ENCODE results near the gene NAGLU. TPM values are rescaled to one million over a fixed set of nuclear protein-coding genes. Genes with fewer than 3 reads are reported as not detected.

Gene NAGLU
- total RNA-seq, 1 experiment from 2014 or later = 36.9 TPM

DNA sequence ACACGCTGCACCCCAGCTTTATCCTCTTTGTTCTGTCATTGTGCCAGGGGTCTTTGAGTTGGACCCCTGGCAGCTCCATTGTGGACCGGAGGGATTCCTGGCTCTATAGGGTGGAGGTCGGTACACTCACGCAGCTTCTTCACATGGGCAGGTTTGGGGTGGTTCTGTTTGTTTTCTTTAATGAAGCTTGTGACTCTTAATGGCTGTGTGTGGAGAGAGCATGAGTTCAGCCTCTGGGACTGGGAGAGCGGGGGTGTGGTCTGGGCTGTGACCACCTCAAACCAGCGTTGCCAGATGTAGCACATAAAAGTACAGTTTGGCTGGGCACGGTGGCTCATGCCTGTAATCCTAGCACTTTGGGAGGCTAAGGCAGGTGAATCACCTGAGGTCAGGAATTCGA lies 21.2 kb upstream of the NAGLU start:
- H3K4me3 ChIP-seq (ENCODE audit: insufficient read depth, low read depth, low read length) = no peak overlapping the region
- H3K36me3 ChIP-seq (replicated peaks; ENCODE audit: control insufficient read depth, insufficient read depth, low read length) = no peaks in the 10 kb centered on the region; the same call in none of the 2 replicates
- DNase-seq = peak; percentile 10
- no peaks in the 10 kb centered on the region for H3K27me3 ChIP-seq (ENCODE audit: control insufficient read depth, insufficient read depth, low read length)

DNA sequence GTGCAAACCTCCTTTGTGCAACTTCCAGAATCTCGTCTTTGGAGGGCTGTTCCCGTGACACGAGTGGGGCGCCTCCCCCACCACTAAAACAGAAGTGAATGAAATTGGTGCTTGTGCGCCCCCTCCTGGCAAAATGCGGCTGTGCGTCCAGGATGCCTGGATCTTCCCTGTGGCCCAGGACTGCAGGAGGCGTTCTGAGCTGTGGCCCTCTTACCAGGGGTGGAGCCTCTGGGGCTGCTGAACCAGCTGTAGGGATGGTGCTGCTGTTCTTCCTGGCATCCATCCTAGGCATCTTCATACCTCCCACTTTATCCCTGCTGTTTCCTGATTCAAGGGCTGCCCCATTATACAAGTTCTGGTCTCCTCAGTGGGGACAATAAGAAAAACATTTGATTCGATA lies 18.5 kb upstream of the NAGLU start:
- Histone ChIP-seq H3K36me3 (replicated peaks; ENCODE audit: control insufficient read depth, insufficient read depth, low read length) (peaks cover 1% of the 10 kb centered on the region), H3K27me3 (ENCODE audit: control insufficient read depth, insufficient read depth, low read length) (no peaks in the 10 kb centered on the region), H3K4me3 (ENCODE audit: insufficient read depth, low read depth, low read length) (no peak overlapping the region)
- DNase-seq = peak; percentile 93

DNA sequence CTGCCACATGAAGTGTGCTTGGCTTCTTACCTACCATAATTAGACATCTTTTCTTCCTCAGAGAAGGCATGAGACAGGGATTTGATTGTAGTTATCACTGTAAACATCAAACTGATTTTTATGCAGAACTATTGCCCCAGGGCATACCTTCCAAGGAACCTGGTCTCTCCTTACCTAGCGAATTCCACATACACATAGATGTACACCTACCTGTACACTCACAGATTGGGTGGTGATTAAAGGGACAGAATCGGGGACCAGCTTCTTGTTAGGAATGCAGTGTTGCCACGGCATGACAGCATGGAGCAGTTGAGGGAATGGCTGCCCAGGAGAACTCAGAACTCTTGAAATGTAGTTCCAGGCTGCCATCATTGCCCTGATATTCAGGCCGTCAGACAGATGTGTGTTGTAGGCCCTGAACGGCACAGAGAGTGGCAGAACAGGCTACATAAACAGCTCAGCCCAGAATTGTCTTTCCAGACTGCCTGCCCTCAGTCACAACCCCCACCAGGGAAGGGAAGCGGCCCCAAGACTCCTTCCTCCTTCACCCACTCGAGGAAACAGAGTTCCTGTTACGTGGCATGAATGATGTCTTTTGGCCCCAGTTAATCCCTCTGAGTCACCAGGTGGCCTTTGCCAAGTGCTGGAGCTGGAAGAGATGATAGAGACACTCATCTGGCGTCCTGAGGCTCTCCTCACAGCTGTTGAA lies 17.8 kb upstream of the NAGLU start:
- Histone ChIP-seq H3K36me3 (replicated peaks; ENCODE audit: control insufficient read depth, insufficient read depth, low read length) (peaks cover 1% of the 10 kb centered on the region), H3K27me3 (ENCODE audit: control insufficient read depth, insufficient read depth, low read length) (no peaks in the 10 kb centered on the region), H3K4me3 (ENCODE audit: insufficient read depth, low read depth, low read length) (no peak overlapping the region)
- DNase-seq = peak; percentile 10

DNA sequence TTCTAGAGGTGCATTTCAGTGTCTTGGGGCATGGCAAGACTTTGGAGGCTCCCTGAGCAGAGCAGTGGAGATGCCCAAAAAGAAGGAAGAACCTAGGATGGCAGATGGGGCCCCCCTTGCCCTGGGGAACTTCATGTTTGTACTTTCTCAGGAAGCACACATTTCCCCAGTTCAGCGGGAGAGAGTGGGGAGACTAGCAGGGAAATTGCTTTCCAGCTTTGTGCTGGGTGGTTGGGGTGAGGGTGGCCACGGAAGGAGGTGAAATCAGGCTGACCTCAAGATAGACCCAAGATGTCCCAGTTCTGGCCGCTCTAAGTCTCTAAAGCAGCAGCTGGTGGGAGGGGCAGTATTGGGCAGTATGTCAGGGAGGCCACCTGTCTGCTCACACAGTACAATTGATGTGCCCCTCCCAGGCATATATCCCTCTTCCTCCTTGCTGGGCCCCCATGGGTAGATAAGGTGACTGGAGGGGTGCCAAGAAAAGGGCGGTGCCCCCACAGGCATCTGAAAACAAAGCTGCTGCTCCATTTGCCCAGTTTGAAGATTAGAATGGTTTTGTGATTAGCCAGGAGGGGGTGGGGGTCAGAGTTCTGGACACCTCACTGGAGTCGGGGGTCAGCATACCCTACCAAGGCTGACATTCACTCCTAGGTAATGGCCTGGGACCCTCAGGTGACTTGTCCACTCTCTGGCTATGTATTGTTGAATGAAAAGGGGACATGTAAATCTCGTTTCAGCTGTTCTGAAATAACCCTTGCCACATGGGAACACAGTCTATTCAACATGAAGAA lies 17.1 kb upstream of the NAGLU start:
- DNase-seq = no peak
- Histone ChIP-seq H3K36me3 (replicated peaks; ENCODE audit: control insufficient read depth, insufficient read depth, low read length) (peaks cover 1% of the 10 kb centered on the region), H3K27me3 (ENCODE audit: control insufficient read depth, insufficient read depth, low read length) (no peaks in the 10 kb centered on the region), H3K4me3 (ENCODE audit: insufficient read depth, low read depth, low read length) (no peak overlapping the region)

DNA sequence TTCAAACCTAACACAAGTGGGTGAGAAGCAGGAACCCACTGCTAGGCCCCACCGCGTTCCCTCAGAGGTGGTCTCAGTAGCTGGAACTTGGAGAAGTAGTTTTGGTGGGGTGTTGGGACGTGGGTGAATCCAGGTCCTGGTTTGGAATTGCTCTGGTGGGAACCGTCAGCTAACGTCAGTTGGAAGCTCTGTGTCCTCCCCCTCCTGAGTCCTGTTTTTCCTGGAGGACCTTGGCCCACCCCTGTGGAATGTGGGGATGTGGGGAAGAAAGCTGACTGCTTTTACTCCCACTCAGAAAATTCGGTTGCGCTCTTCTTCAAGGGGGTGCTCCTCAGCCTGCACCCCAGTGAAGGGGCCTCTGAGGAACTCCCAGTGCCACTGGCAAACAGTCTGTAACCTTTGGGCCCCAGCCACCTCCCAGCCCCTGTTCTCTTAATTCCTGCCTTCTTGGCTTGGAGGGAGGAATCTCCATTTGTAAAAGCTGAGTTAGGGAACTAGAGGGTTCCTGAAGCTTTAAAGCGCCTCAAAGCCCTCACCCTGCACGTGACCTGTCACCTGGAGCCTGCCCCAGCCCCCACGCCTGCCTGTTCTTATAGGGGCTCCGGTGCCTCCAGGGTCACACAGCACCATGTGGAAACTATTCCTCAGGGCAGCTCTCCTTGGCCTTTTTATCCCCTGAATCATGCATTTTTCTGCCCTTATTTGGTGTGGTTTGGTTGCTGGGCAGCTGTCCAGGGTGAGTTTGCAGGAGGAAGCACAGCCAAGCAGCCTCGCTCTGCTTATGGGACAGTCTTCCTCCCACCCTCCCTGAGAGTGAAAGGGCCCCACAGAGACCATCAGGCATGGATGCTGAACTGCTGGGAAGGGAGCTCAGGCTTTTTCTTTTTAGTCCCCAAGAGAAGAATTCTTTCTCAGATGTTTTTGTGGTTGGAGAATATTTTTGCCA lies 16.2 kb upstream of the NAGLU start:
- DNase-seq = peak; percentile 81
- H3K36me3 ChIP-seq (replicated peaks; ENCODE audit: control insufficient read depth, insufficient read depth, low read length) = peaks cover 1% of the 10 kb centered on the region; the same call in 1 of the 2 replicates
- H3K27me3 ChIP-seq (ENCODE audit: control insufficient read depth, insufficient read depth, low read length) = no peaks in the 10 kb centered on the region
- no peak overlapping the region for H3K4me3 ChIP-seq (ENCODE audit: insufficient read depth, low read depth, low read length)

DNA sequence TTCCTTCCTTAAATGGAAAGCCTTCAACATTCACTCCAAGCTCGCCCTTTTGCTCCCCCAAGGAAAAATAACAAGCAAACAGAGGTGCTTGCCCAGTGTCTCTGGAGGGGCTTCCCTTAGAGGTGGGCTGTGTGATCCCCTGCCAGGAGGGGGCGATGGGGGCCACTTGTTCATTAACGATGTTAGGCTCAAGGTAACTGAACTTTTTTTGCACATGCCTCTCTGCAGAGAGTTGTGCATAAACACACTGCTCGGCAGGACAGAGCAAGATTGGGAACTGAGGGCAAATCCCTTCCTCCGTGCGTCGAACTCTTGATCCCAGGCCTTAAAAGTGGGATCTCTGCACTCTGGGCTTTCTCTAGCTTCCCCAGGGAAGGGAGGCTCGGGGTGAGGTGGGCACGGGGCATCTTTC lies 15.5 kb upstream of the NAGLU start:
- no peak for DNase-seq
- no peak overlapping the region for H3K4me3 ChIP-seq (ENCODE audit: insufficient read depth, low read depth, low read length)
- H3K36me3 ChIP-seq (replicated peaks; ENCODE audit: control insufficient read depth, insufficient read depth, low read length) = peaks cover 1% of the 10 kb centered on the region; the same call in 1 of the 2 replicates
- H3K27me3 ChIP-seq (ENCODE audit: control insufficient read depth, insufficient read depth, low read length) = no peaks in the 10 kb centered on the region

DNA sequence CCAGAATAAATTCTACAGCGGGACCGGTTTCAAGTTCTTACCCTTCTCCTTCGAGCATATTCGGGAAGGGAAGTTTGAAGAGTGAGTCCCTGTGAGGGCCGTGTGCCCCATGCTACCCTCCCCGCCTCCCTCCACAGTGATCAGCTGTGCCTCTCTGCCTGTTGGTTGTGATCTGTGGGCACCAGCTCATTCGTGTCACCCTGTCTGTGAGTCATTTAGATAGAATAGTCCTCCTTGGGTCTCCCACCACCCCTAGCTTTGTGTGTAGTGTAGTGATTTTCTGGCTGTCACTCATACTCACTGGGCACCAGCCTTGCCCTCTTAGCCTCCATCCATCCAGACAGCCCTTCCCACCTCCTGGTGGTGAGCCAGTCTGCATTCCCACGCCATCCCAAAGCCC lies 15.0 kb upstream of the NAGLU start:
- no peak for DNase-seq
- Histone ChIP-seq H3K36me3 (replicated peaks; ENCODE audit: control insufficient read depth, insufficient read depth, low read length) (peaks cover 1% of the 10 kb centered on the region; the same call in 1 of the 2 replicates), H3K27me3 (ENCODE audit: control insufficient read depth, insufficient read depth, low read length) (no peaks in the 10 kb centered on the region), H3K4me3 (ENCODE audit: insufficient read depth, low read depth, low read length) (no peak overlapping the region)

DNA sequence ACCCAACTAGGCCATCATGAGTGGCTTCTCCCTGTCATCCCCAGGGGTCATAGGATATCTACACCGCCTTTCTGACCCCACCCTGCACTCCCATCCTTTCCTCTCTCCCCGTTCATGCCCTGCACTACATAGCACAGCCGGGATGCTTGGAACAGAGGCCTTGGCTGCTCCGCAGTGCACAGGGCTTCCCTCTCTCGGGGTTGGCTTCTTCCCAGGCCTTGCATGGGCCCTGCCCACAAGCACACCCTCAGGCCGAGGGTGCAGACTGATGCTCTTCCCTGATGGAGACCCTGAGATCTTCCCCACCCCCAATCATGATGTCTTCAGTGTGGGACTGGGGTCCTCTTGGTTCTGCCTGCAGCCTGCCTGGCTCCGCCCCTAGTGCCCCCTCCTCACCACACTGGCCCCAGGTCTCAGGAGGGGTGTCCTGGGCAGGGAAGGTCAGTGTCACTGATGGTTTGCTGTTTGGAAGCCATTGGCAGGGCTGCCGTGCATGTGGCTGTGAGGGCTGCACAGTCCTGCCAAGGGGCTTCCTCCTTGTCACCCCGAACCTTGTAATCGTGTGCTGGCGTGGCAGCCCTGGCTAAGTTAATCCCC lies 14.3 kb upstream of the NAGLU start:
- DNase-seq = no peak

DNA sequence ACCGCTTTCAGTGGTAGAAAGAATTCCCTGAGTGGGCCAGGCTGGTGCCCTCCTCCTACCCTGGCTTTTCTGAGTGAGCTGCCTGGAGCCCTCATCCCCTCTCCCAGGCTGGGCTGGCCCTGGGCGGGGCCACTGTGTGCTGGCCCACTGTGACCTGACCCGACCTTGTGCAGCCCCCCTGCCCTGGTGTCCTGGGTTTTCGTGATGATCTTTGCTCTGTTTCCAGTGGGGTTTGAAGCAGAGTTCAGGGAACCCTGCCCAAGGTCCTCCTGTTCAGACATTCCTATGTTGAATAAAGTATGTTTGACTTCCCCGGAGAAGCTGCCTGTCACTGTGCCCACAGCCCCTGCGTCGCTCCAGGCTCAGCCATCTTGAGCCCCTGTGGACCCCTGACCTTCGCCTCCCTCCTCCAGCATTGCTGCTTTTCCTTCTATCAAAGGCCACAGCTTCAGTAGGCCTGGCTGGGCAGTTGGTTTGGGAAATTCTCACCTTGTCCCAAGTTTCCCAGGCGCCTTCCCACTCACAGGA lies 13.7 kb upstream of the NAGLU start:
- DNase-seq = no peak
- H3K4me3 ChIP-seq (ENCODE audit: insufficient read depth, low read depth, low read length) = no peak overlapping the region
- peaks cover 1% of the 10 kb centered on the region; the same call in 1 of the 2 replicates for H3K36me3 ChIP-seq (replicated peaks; ENCODE audit: control insufficient read depth, insufficient read depth, low read length)
- H3K27me3 ChIP-seq (ENCODE audit: control insufficient read depth, insufficient read depth, low read length) = no peaks in the 10 kb centered on the region

More for the DNA sequence above, 14.3 kb upstream of the NAGLU start:
- Histone ChIP-seq H3K36me3 (replicated peaks; ENCODE audit: control insufficient read depth, insufficient read depth, low read length) (peaks cover 1% of the 10 kb centered on the region; the same call in 1 of the 2 replicates), H3K4me3 (ENCODE audit: insufficient read depth, low read depth, low read length) (no peak overlapping the region), H3K27me3 (ENCODE audit: control insufficient read depth, insufficient read depth, low read length) (no peaks in the 10 kb centered on the region)

DNA sequence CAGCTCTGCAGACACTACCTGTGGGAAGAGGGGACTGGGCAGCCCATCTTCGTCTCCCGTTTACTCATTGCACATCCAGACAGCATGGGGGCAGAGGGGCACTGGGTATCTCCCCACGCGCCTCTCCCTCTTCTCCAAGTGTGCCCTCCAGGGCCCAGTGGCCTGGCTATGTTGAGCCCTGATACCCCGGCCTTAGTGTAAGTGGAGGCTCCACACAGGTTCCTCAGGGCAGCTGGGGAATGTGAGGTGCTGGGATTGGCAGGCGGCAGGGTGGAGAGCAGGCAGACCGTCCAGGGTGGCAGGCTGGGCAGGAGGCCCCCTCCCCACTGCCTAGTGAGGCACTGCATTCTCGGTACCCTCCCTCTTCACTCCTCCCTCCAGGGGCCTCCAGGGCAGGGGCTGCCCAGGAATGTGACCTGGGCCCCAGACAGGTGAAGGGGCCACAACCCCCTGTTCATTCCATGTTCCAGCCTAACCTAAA lies 13.2 kb upstream of the NAGLU start:
- no peak for DNase-seq
- Histone ChIP-seq H3K36me3 (replicated peaks; ENCODE audit: control insufficient read depth, insufficient read depth, low read length) (peaks cover 1% of the 10 kb centered on the region; the same call in 1 of the 2 replicates), H3K27me3 (ENCODE audit: control insufficient read depth, insufficient read depth, low read length) (no peaks in the 10 kb centered on the region), H3K4me3 (ENCODE audit: insufficient read depth, low read depth, low read length) (no peak overlapping the region)

DNA sequence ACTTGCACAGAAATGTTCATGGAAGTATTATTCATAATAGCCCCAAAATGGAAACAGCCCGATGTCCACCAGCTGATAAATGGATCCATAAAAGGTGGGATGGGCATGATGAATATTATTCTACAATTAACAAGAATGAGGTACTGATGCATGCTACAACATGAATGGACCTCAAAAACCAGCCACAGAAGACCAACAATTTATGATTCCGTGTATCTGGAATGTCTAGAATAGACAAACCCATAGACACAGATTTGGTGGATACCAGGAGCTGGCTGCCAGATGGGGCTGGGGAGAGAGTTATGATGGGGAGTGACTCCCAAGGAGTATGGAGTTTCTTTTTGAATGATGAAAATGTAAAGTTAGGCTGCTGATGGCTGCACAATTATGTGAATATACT lies 10.8 kb upstream of the NAGLU start:
- no peaks in the 10 kb centered on the region; the same call in 1 of the 2 replicates for H3K27me3 ChIP-seq (ENCODE audit: control insufficient read depth, insufficient read depth, low read length)
- no peak overlapping the region for H3K4me3 ChIP-seq (ENCODE audit: insufficient read depth, low read depth, low read length)
- H3K36me3 ChIP-seq (replicated peaks; ENCODE audit: control insufficient read depth, insufficient read depth, low read length) = peaks cover 1% of the 10 kb centered on the region; the same call in 1 of the 2 replicates
- no peak for DNase-seq

DNA sequence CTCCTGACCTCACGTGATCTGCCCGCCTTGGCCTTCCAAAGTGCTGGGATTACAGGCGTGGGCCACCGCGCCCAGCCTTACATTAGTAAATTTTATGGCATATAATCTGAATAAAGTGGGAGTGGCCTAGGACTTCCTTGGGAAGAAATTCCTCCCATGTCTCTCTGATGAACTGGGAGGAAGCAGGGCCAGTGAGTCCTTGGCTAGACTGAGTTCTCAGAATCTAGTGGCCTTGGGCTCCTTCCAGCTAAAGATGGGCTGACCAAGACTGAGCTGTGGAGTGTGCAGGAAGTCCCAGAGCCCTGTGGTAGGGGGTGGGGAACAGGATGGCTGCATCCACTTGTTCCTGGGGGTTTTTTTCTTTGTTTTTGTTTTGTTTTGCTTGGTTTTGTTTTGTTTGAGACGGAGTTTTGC lies 10.0 kb upstream of the NAGLU start:
- H3K27me3 ChIP-seq (ENCODE audit: control insufficient read depth, insufficient read depth, low read length) = peaks cover 1% of the 10 kb centered on the region
- DNase-seq = no peak
- H3K4me3 ChIP-seq (ENCODE audit: insufficient read depth, low read depth, low read length) = no peak overlapping the region
- H3K36me3 ChIP-seq (replicated peaks; ENCODE audit: control insufficient read depth, insufficient read depth, low read length) = peaks cover 1% of the 10 kb centered on the region; the same call in 1 of the 2 replicates

DNA sequence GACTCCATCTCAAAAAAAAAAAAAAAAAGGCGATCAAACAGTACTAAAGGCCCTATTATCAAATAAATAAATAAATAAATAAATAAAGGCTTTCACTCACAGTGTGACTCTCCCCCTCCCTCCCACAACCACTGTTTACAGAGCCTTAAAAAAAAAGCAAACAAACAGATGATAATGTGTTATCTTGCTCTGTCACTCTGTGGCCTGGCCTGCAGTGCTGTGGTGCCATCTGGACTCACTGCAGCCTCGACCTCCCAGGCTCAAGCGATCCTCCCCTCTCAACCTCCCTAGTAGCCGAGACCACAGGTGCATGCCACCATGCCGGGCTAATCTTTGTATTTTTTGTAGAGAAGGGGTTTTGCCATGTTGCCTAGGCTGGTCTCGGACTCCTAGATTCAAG lies 8.1 kb upstream of the NAGLU start:
- DNase-seq = no peak
- Histone ChIP-seq H3K36me3 (replicated peaks; ENCODE audit: control insufficient read depth, insufficient read depth, low read length) (no peaks in the 10 kb centered on the region), H3K4me3 (ENCODE audit: insufficient read depth, low read depth, low read length) (no peak overlapping the region), H3K27me3 (ENCODE audit: control insufficient read depth, insufficient read depth, low read length) (peaks cover 9% of the 10 kb centered on the region)

Data from H7 (cell line).